Tibial nerve (tissue), 4 donors: ENCODE measurements around the gene FXYD6. TPM values are rescaled to one million over a fixed set of nuclear protein-coding genes. Genes with fewer than 3 reads are reported as not detected.
"Not testable (repeated sequence)": the region's sequence is repeated elsewhere in the genome, so short reads cannot be mapped to it uniquely, and the experiment has no call there.

Experiments used
- DNase-seq, 2 donors: peaks; one replicate each; pipeline ENCODE4 v3.0.0-alpha.2; 2019; ENCODE audit warnings: low spot score in 2 of 2
- H3K27ac ChIP-seq, 4 donors: fragments of 200-600 bp; sonication (generic) in 3 of 4; one replicate each; pipeline ENCODE4 v1.5.1; 2017 to 2019; ENCODE audit warnings: mild to moderate bottlenecking in 1 of 4
- H3K27me3 ChIP-seq, 2 donors: fragments of 200-600 bp; sonication (generic) in 1 of 2; one replicate each; pipeline versions ENCODE4 v1.5.1 to v1.6.0; 2017 to 2019
- H3K36me3 ChIP-seq, 3 donors: fragments of 200-600 bp; sonication (generic); one replicate each; pipeline ENCODE4 v1.5.1; 2018 to 2019
- H3K4me1 ChIP-seq, 4 donors: fragments of 200-600 bp; sonication (generic) in 3 of 4; one replicate each; pipeline ENCODE4 v1.5.1; 2017 to 2019
- H3K4me3 ChIP-seq, 4 donors: fragments of 200-600 bp; sonication (generic) in 3 of 4; one replicate each; pipeline ENCODE4 v1.5.1; 2017 to 2019; ENCODE audit warnings: mild to moderate bottlenecking in 1 of 4, moderate library complexity in 1 of 4
- H3K9me3 ChIP-seq, 4 donors: fragments of 200-600 bp; sonication (generic) in 3 of 4; one replicate each; pipeline ENCODE4 v1.5.1; 2017 to 2019
- CTCF ChIP-seq, 5 experiments: fragments of 200-600 bp in 3 of 5; fragments of 450-650 bp in 2 of 5; sonication (generic) in 3 of 5; IDR thresholded peaks; one replicate each; pipeline ENCODE4 v1.5.1; 2016 to 2019; ENCODE audit warnings: antibody characterized with exemption in 5 of 5, mild to moderate bottlenecking in 3 of 5, moderate library complexity in 2 of 5
- EP300 ChIP-seq, 2 donors: sonication (generic); formaldehyde crosslinking; IDR thresholded peaks; one replicate each; pipeline ENCODE4 v1.6.1; 2017; ENCODE audit warnings: antibody characterized with exemption in 2 of 2, mild to moderate bottlenecking in 1 of 2
- POLR2A ChIP-seq, 2 donors: fragments of 450-650 bp; IDR thresholded peaks; one replicate each; pipeline ENCODE4 v1.6.1; 2017; ENCODE audit warnings: antibody characterized with exemption in 2 of 2, mild to moderate bottlenecking in 2 of 2, moderate library complexity in 2 of 2
- WGBS, 2 donors: methylation state at CpG; one replicate each; pipeline ENCODE4 v1.1.5; 2018; 5-methylcytosine and 5-hydroxymethylcytosine counted together
- total RNA-seq, 4 donors: library from RNA; depleted of rRNA; stranded (reverse); fragments of >200 nt; gene quantifications; one replicate each; pipeline ENCODE4 v1.1.0, GENCODE V29; 2016

FXYD6 gene
- total RNA-seq, 4 donors from 2014 or later: 29.4 to 74.1 (median 65.7) TPM

DNA sequence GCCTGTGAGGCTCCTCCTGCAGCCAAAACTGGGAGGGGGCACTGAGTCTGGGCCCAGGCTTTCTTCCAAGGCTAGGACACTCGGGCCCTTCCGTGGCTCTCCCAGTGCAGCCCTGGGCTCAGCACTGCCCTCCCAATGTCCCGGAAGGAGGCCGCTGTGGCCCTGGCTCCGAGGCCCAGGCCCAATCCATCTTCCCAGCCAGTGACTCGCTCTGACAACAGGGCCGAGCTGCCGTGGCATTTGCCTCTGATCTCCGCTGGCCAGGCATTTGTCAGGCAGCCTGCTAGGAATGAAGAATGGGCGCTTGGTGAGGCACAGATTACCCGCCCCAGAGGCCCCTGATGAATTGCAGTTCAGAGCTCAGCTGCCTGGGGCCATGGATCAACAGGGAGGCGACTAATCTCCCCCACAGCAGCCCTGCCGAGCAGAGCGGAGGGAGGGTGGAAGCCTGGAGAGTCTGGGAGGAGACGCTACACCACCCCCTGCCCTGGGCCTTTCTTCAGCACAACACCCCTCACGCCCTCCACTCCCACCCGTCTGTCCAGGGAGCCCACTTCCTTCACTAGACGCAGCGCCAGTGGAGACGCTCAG lies 60.2 kb downstream of the FXYD6 start:
- DNase-seq: no peak

DNA sequence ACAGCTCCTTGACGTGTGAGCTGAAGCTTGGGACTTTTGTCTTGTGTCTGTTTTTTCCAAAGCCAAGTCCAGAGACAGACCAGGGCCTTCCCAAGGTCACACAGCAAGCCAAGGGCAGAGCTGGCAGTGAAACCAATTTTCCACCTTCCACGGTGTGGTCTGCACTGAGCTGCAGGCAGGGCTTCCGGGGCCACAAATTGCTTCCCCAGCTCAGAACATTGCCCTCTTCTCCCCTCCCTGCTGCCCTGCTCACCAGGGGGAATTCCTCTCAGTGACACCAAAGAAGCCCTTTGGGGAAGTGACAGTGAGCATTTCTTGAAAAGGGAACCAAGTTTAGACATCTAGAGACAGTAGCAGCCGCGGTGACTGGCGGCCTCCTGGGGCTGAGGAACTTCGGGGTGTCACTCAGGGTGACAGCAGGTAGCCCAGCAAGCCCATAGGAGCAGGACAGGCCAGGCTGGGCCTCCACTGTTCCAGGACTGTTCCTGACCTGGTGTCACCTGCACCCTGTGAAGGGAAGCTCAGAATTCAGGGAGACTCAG lies 61.1 kb downstream of the FXYD6 start:
- 52 to 65% methylated on average over 5 to 7 of the region's 7 CpGs for WGBS, 2 donors
- DNase-seq: peak in 1 of 2 donors; percentile 22
- H3K27ac ChIP-seq: peak overlapping the region in 1 of 4 donors; percentile 70
- H3K9me3 ChIP-seq: no peaks in the 10 kb centered on the region
- H3K4me1 ChIP-seq: peaks cover 0 to 30% (median 11%) of the 10 kb centered on the region in 4 donors
- H3K27me3 ChIP-seq: no peaks in the 10 kb centered on the region
- no peak overlapping the region for H3K4me3 ChIP-seq
- no peaks in the 10 kb centered on the region for H3K36me3 ChIP-seq
- TF ChIP-seq POLR2A (IDR thresholded peaks at IDR 0.05) (no peak), EP300 (IDR thresholded peaks at IDR 0.05) (no peak), CTCF (IDR thresholded peaks at IDR 0.05) (no peak)

More for the DNA sequence above, 60.2 kb downstream of the FXYD6 start:
- no peaks in the 10 kb centered on the region for H3K9me3 ChIP-seq
- H3K27me3 ChIP-seq: no peaks in the 10 kb centered on the region
- peak overlapping the region in 1 of 4 donors; percentile 70 for H3K27ac ChIP-seq
- H3K4me3 ChIP-seq: no peak overlapping the region
- no peaks in the 10 kb centered on the region for H3K36me3 ChIP-seq
- 63 to 87% methylated on average over 12 to 13 of the region's 20 CpGs for WGBS, 2 donors
- TF ChIP-seq CTCF (IDR thresholded peaks at IDR 0.05) (no peak), EP300 (IDR thresholded peaks at IDR 0.05) (no peak), POLR2A (IDR thresholded peaks at IDR 0.05) (no peak)
- peaks cover 0 to 30% (median 11%) of the 10 kb centered on the region in 4 donors for H3K4me1 ChIP-seq

- H3K27ac ChIP-seq: peak overlapping the region in 1 of 4 donors; percentile 70
- no peak overlapping the region for H3K4me3 ChIP-seq
- 44 to 57% methylated on average over 12 to 14 of the region's 14 CpGs for WGBS, 2 donors
- TF ChIP-seq POLR2A (IDR thresholded peaks at IDR 0.05) (no peak), EP300 (IDR thresholded peaks at IDR 0.05) (no peak), CTCF (IDR thresholded peaks at IDR 0.05) (no peak)
- DNase-seq: peak; percentile 47 to 57
- H3K9me3 ChIP-seq: no peaks in the 10 kb centered on the region
- peaks cover 0 to 30% (median 11%) of the 10 kb centered on the region in 4 donors for H3K4me1 ChIP-seq
- H3K27me3 ChIP-seq: no peaks in the 10 kb centered on the region
- no peaks in the 10 kb centered on the region for H3K36me3 ChIP-seq
Measured at GRCh38 chr11:117814766-117815261, 61.6 kb downstream of the FXYD6 start.

DNA sequence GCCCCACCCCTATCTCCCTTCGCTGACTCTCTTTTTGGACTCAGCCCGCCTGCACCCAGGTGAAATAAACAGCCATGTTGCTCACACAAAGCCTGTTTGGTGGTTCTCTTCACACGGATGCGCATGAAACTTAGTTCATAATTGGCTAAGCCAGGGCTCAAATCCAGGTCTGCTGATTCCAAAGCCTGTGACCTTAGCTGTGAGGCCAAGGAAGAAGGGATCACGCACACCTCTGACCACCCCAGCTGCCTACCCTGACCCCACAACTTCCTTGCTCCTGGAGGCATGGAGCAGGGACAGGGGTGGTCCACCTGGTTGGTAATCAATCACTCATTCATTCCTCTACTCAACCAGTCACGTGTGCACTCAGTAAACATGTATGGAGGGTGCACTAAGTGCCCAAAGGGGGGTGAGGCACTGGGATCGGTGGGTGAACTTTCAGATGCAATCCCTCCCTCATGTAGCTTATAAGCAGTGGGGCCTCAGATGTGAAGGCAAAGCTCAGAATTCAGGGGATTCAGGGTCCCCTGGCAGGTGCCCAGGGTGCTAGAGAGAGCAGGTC lies 62.2 kb downstream of the FXYD6 start:
- H3K4me3 ChIP-seq: no peak overlapping the region

DNA sequence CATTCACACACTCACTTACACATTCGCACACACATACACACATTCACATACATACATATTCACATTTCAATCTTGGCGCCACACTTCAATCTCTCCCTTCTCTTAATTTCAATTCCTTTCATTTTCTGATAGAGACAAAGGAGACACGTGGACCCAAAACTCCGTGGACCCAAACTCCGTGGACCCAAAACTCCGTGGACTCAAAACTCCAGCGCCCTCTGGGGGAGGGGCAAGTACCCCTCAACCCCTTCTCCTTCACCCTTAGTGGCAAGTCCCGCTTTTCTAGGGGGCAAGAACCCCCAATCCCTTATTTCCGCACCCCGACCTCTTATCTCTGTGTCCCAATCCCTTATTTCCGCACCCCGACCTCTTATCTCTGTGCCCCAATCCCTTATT lies 66.4 kb downstream of the FXYD6 start:
- 90 to 92% methylated on average over 12 of the region's 12 CpGs for WGBS, 2 donors
- not testable (repeated sequence) for H3K27ac ChIP-seq, H3K27me3 ChIP-seq, H3K36me3 ChIP-seq, H3K9me3 ChIP-seq, H3K4me3 ChIP-seq, DNase-seq
- peaks cover 0 to 16% (median 10%) of the 10 kb centered on the region in 4 donors for H3K4me1 ChIP-seq

More for the DNA sequence above, 62.2 kb downstream of the FXYD6 start:
- Histone ChIP-seq H3K36me3 (no peaks in the 10 kb centered on the region), H3K27ac (peak overlapping the region in 1 of 4 donors; percentile 56), H3K9me3 (no peaks in the 10 kb centered on the region), H3K27me3 (no peaks in the 10 kb centered on the region), H3K4me1 (peaks cover 0 to 33% (median 13%) of the 10 kb centered on the region in 4 donors)
- no peak for DNase-seq
- TF ChIP-seq EP300 (IDR thresholded peaks at IDR 0.05) (no peak), CTCF (IDR thresholded peaks at IDR 0.05) (no peak), POLR2A (IDR thresholded peaks at IDR 0.05) (no peak)
- 84 to 87% methylated on average over 7 of the region's 7 CpGs for whole genome bisulfite sequencing, 2 donors
